HEK293 (cell line): ENCODE data around the gene MDFIC2.

ENCODE experiments used
- CTCF ChIA-PET: fragments of 350-600 bp; formaldehyde crosslinking; extraction: SDS; loops from one replicate; lab custom pipeline; 2021; ENCODE audit warnings: antibody characterized with exemption; lab: Yijun Ruan, JAX
- POLR2A ChIA-PET: fragments of 300-600 bp; formaldehyde crosslinking; extraction: SDS; loops from one replicate; lab custom pipeline; 2020; ENCODE audit warnings: antibody characterized with exemption, inconsistent platforms; lab: Yijun Ruan, JAX
- H3K27ac ChIP-seq: fragments of 200-500 bp; sonication (Bioruptor generic); 2 replicates; pipeline ENCODE4 v1.5.1; 2014; ENCODE audit warnings: low read depth, low read length, control low read depth, inconsistent platforms; ENCODE audit errors: extremely low read depth
- H3K36me3 ChIP-seq, 2 experiments: fragments of 200-500 bp in 1 of 2; sonication (Bioruptor generic) in 1 of 2; 1 replicate in 1 of 2; 2 replicates in 1 of 2; pipeline ENCODE4 v1.5.1; 2014 to 2017; ENCODE audit warnings: inconsistent platforms in 2 of 2, low read length in 2 of 2; ENCODE audit not compliant: control insufficient read depth in 2 of 2, insufficient read depth in 1 of 2
- H3K4me1 ChIP-seq: fragments of 200-500 bp; sonication (Bioruptor generic); 2 replicates; pipeline ENCODE4 v1.5.1; 2014; ENCODE audit warnings: mild to moderate bottlenecking, low read length, inconsistent platforms; ENCODE audit not compliant: control insufficient read depth, insufficient read depth
- H3K4me3 ChIP-seq: 2 replicates; pipeline ENCODE4 v1.5.1; 2011; ENCODE audit warnings: low read depth, mild to moderate bottlenecking, control low read depth, low read length, moderate library complexity
- H3K9me3 ChIP-seq: fragments of 200-500 bp; sonication (Bioruptor generic); 2 replicates; pipeline ENCODE4 v1.5.1; 2014; ENCODE audit warnings: low read depth, low read length, inconsistent platforms; ENCODE audit not compliant: control insufficient read depth, insufficient read depth
- MZF1 ChIP-seq: fragments of 450-650 bp; formaldehyde crosslinking; IDR thresholded peaks from 2 replicates; pipeline ENCODE4 v1.5.1; 2017; ENCODE audit warnings: missing biosample characterization, missing genetic modification characterization, borderline replicate concordance
- SETDB1 ChIP-seq: IDR thresholded peaks from one replicate; pipeline ENCODE4 v1.6.1; 2017; ENCODE audit warnings: mild to moderate bottlenecking, low read length, moderate library complexity, mixed read lengths; ENCODE audit not compliant: insufficient read length
- YY2 ChIP-seq: fragments of 450-650 bp; formaldehyde crosslinking; IDR thresholded peaks from 2 replicates; pipeline ENCODE4 v1.5.1; 2016; ENCODE audit warnings: missing biosample characterization, missing genetic modification characterization
- ZNF266 ChIP-seq: fragments of 450-650 bp; formaldehyde crosslinking; IDR thresholded peaks from 2 replicates; pipeline ENCODE4 v1.5.1; 2016; ENCODE audit warnings: missing biosample characterization, missing genetic modification characterization, low read depth
- ZNF350 ChIP-seq: fragments of 450-650 bp; formaldehyde crosslinking; IDR thresholded peaks from 2 replicates; pipeline ENCODE4 v1.5.0; 2017; ENCODE audit warnings: missing biosample characterization, mild to moderate bottlenecking, missing genetic modification characterization
- ZNF37A ChIP-seq: fragments of 450-650 bp; IDR thresholded peaks from 2 replicates; pipeline ENCODE4 v1.5.1; 2018; ENCODE audit warnings: missing biosample characterization, missing genetic modification characterization
- ZNF555 ChIP-seq: fragments of 450-650 bp; formaldehyde crosslinking; conservative IDR thresholded peaks from 2 replicates; pipeline ENCODE4 v1.5.1; 2017; ENCODE audit warnings: missing biosample characterization, mild to moderate bottlenecking, missing genetic modification characterization, inconsistent platforms
- ZNF654 ChIP-seq: fragments of 450-650 bp; formaldehyde crosslinking; IDR thresholded peaks from 2 replicates; pipeline ENCODE4 v1.5.1; 2016; ENCODE audit warnings: low read depth, missing biosample characterization, missing genetic modification characterization
- ZNF677 ChIP-seq: fragments of 450-650 bp; IDR thresholded peaks from 2 replicates; pipeline ENCODE4 v1.5.0; 2018; ENCODE audit warnings: missing biosample characterization, mild to moderate bottlenecking, missing genetic modification characterization, moderate library complexity
- ZNF692 ChIP-seq: fragments of 450-650 bp; formaldehyde crosslinking; IDR thresholded peaks from 2 replicates; pipeline ENCODE4 v1.5.1; 2016; ENCODE audit warnings: missing biosample characterization, missing genetic modification characterization
- ZNF830 ChIP-seq: fragments of 450-650 bp; IDR thresholded peaks from 2 replicates; pipeline ENCODE4 v1.5.0; 2018; ENCODE audit warnings: missing biosample characterization, missing genetic modification characterization, low read depth, mild to moderate bottlenecking, moderate library complexity
- TF ChIP-seq, protein P1 (sequence below): fragments of 450-650 bp; formaldehyde crosslinking; IDR thresholded peaks from 2 replicates; pipeline ENCODE4 v1.5.1; 2016; ENCODE audit warnings: missing biosample characterization, missing genetic modification characterization
- TF ChIP-seq, protein P2 (sequence below): fragments of 450-650 bp; formaldehyde crosslinking; IDR thresholded peaks from 2 replicates; pipeline ENCODE4 v1.5.1; 2016; ENCODE audit warnings: missing biosample characterization, missing genetic modification characterization, low read depth

MDFIC2 gene

GRCh38 chr3:70359711-70360110, 47.3 kb upstream of the MDFIC2 start:
- no peak overlapping the region for H3K27ac ChIP-seq
- H3K36me3 ChIP-seq, result no peaks in the 10 kb centered on the region
- no peaks in the 10 kb centered on the region for H3K9me3 ChIP-seq
- no peak overlapping the region for H3K4me3 ChIP-seq
- ChIA-PET POLR2A (no interaction called here), CTCF (interaction anchor here (0.7 to 2.6 kb wide), 4 partner anchors 53 to 269 kb away, joined by 3 to 8 read pairs (median 6); no protein-coding TSS in a partner anchor)
- TF ChIP-seq ZNF350 (tag by site-specific recombination) (no peak), ZNF677 (tag by site-specific recombination) (no peak), ZNF555 (tag by site-specific recombination) (no peak), MZF1 (tag by site-specific recombination) (no peak)
- H3K4me1 ChIP-seq, result no peaks in the 10 kb centered on the region

DNA sequence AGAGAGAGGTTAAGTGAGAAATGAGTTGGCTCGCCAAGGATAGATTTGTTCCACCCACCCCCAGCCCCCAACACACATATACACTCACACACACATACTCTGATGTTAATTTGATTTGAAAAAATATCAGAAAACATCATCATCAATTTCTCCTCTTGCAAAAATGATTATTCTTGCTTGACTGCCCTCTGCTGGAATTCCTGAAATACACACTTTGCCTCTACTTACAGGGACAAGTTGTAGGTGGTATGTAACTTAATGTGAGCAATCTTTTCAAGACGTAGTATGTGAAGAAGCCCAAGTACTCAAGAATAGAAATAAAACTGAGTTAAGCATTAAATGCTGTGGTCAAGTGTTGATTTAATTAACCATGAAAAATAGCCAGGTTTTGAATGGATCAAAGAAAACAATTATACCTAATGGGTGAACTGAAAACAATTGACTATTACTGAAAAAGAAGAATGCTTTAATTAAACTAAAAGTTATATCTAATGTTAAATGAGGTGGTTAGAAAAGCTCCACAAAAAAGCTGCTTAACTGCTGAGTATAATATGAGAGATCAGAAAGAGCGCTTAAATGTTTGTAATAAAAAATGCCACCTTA, 46.6 kb upstream of the MDFIC2 start:
- CTCF ChIA-PET, result interaction anchor here (0.7 to 2.6 kb wide), 4 partner anchors 53 to 269 kb away, joined by 3 to 8 read pairs (median 6); no protein-coding TSS in a partner anchor
- no peak for TF ChIP-seq ZNF37A
- no peak for TF ChIP-seq ZNF692 (tag by site-specific recombination)
- 0 out of 2 replicates have a peak, but pooled peaks have one; percentile 31 for TF ChIP-seq ZNF654
- no peak for TF ChIP-seq ZNF266 (tag by site-specific recombination)
- TF ChIP-seq, protein P1, sequence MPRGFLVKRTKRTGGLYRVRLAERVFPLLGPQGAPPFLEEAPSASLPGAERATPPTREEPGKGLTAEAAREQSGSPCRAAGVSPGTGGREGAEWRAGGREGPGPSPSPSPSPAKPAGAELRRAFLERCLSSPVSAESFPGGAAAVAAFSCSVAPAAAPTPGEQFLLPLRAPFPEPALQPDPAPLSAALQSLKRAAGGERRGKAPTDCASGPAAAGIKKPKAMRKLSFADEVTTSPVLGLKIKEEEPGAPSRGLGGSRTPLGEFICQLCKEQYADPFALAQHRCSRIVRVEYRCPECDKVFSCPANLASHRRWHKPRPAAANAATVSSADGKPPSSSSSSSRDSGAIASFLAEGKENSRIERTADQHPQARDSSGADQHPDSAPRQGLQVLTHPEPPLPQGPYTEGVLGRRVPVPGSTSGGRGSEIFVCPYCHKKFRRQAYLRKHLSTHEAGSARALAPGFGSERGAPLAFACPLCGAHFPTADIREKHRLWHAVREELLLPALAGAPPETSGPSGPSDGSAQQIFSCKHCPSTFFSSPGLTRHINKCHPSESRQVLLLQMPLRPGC (tag by site-specific recombination), result no peak
- TF ChIP-seq ZNF830 (tag by site-specific recombination), result no peak
- TF ChIP-seq YY2 (tag by site-specific recombination), result no peak

DNA sequence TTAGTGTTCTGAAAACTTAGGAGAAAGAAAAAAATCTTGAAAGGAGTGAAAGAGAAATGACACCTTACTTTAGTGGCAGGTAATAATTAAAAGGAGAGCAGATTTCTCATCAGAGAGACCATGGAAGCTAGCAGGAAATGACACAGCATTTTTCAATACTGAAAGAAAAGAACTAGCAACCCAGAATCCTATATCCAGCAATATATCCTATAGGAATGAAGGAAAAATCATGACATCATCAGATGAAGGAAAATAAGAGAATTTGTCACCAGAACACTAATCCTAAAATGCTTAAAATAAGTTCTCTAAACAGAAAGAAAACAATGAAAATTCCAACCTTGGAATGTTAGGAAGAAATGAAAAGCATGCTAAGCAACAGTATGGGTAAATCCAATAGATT, 39.8 kb upstream of the MDFIC2 start:
- POLR2A ChIA-PET, result no interaction called here
- Histone ChIP-seq H3K4me1 (no peaks in the 10 kb centered on the region), H3K4me3 (no peak overlapping the region), H3K9me3 (no peaks in the 10 kb centered on the region), H3K36me3 (no peaks in the 10 kb centered on the region), H3K27ac (no peak overlapping the region)
- CTCF ChIA-PET, result no interaction called here
- TF ChIP-seq, protein P1 (tag by site-specific recombination), result no peak
- TF ChIP-seq SETDB1, result peak; percentile 81
- TF ChIP-seq, protein P2, sequence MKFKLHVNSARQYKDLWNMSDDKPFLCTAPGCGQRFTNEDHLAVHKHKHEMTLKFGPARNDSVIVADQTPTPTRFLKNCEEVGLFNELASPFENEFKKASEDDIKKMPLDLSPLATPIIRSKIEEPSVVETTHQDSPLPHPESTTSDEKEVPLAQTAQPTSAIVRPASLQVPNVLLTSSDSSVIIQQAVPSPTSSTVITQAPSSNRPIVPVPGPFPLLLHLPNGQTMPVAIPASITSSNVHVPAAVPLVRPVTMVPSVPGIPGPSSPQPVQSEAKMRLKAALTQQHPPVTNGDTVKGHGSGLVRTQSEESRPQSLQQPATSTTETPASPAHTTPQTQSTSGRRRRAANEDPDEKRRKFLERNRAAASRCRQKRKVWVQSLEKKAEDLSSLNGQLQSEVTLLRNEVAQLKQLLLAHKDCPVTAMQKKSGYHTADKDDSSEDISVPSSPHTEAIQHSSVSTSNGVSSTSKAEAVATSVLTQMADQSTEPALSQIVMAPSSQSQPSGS, result peak; percentile 24; the same call in 1 of the 2 replicates

More for the DNA sequence above, 46.6 kb upstream of the MDFIC2 start:
- POLR2A ChIA-PET, result no interaction called here
- H3K9me3 ChIP-seq, result no peaks in the 10 kb centered on the region
- H3K27ac ChIP-seq, result no peak overlapping the region
- H3K36me3 ChIP-seq, result no peaks in the 10 kb centered on the region
- H3K4me1 ChIP-seq, result no peaks in the 10 kb centered on the region
- no peak overlapping the region for H3K4me3 ChIP-seq
